Loucy (cell line): ENCODE measurements around the gene PREX1.

Experiments used
- H2AFZ ChIP-seq: fragments of 200-600 bp; sonication (generic); 2 replicates; pipeline ENCODE4 v1.6.0; 2016; ENCODE audit warnings: antibody characterized with exemption, mild to moderate bottlenecking, low read length, moderate library complexity
- H3F3A ChIP-seq: fragments of 200-600 bp; 2 replicates; pipeline ENCODE4 v1.6.0; 2016; ENCODE audit warnings: antibody characterized with exemption, low read depth, mild to moderate bottlenecking
- H3K27me3 ChIP-seq: fragments of 200-600 bp; sonication (generic); 2 replicates; pipeline ENCODE4 v1.6.1; 2014; ENCODE audit warnings: low read length, mild to moderate bottlenecking; ENCODE audit not compliant: insufficient read depth, poor library complexity, severe bottlenecking
- H3K36me3 ChIP-seq: fragments of 200-600 bp; sonication (generic); 2 replicates; pipeline ENCODE4 v1.6.1; 2016; ENCODE audit warnings: low read length; ENCODE audit not compliant: insufficient read depth
- H3K4me1 ChIP-seq: fragments of 200-600 bp; sonication (generic); 2 replicates; pipeline ENCODE4 v1.5.1; 2014; ENCODE audit warnings: low read length, mild to moderate bottlenecking; ENCODE audit not compliant: insufficient read depth, poor library complexity, severe bottlenecking
- H3K4me2 ChIP-seq: fragments of 200-600 bp; sonication (generic); 2 replicates; pipeline ENCODE4 v1.6.0; 2014; ENCODE audit warnings: antibody characterized with exemption, low read length, low read depth, mild to moderate bottlenecking; ENCODE audit not compliant: poor library complexity, severe bottlenecking
- H3K4me3 ChIP-seq: fragments of 200-600 bp; sonication (generic); 2 replicates; pipeline ENCODE4 v1.5.1; 2014; ENCODE audit warnings: low read length, mild to moderate bottlenecking, mixed read lengths; ENCODE audit not compliant: poor library complexity, severe bottlenecking
- H3K79me2 ChIP-seq: fragments of 200-600 bp; sonication (generic); 2 replicates; pipeline ENCODE4 v1.6.1; 2014; ENCODE audit warnings: low read length; ENCODE audit not compliant: insufficient read depth
- H3K9ac ChIP-seq: fragments of 200-600 bp; sonication (generic); 2 replicates; pipeline ENCODE4 v1.6.0; 2014; ENCODE audit warnings: mild to moderate bottlenecking, low read depth, low read length, moderate library complexity; ENCODE audit not compliant: poor library complexity, severe bottlenecking
- H3K9me2 ChIP-seq: fragments of 200-600 bp; sonication (generic); replicated peaks from 2 replicates; pipeline ENCODE4 v1.6.1; 2016; ENCODE audit warnings: low read depth, low read length, mixed read lengths
- H3K9me3 ChIP-seq: fragments of 200-600 bp; sonication (generic); 2 replicates; pipeline ENCODE4 v1.6.1; 2014; ENCODE audit warnings: mild to moderate bottlenecking, antibody characterized with exemption, low read length, low read depth; ENCODE audit not compliant: insufficient read depth
- H4K20me1 ChIP-seq: fragments of 200-600 bp; sonication (generic); 2 replicates; pipeline ENCODE4 v1.6.0; 2014; ENCODE audit warnings: antibody characterized with exemption, low read length, mild to moderate bottlenecking; ENCODE audit not compliant: insufficient read depth, poor library complexity, severe bottlenecking
- EZH2phosphoT487 ChIP-seq: fragments of 200-600 bp; IDR thresholded peaks from 2 replicates; pipeline ENCODE4 v1.6.1; 2018; ENCODE audit warnings: antibody characterized with exemption, mild to moderate bottlenecking, moderate library complexity, borderline replicate concordance
- TF ChIP-seq, protein P1 (sequence below): fragments of 200-600 bp; sonication (generic); conservative IDR thresholded peaks from 2 replicates; pipeline ENCODE4 v1.5.1; 2014; ENCODE audit warnings: mild to moderate bottlenecking, antibody characterized with exemption, low read length

The PREX1 gene

DNA sequence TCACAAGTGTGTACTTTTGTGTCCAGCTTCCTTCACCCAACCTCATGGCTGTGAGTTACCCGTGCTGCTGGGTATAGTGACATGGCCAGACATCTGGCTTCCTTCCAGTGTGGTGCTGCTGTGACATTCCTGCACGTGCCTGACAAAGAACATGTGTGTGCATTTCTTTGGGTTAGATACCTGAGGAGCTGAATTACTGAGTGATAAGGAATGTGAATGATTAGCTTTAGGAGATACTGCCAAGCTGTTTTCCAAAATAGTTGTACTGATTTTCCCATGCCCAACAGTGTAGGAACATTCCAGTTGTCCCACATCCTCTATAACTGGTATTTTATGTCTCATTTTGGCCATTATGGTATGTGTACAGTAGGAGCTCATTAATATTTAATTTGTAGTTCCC lies 132.5 kb downstream of the PREX1 start:
- Histone ChIP-seq H3K9me2 (no peaks in the 10 kb centered on the region), H4K20me1 (no peaks in the 10 kb centered on the region), H3K79me2 (no peaks in the 10 kb centered on the region), H2AFZ (no peak overlapping the region), H3K4me2 (no peak overlapping the region), H3K9me3 (no peaks in the 10 kb centered on the region), H3F3A (no peaks in the 10 kb centered on the region), H3K9ac (no peak overlapping the region), H3K4me3 (no peak overlapping the region), H3K36me3 (peaks cover 56% of the 10 kb centered on the region; the same call in 1 of the 2 replicates), H3K4me1 (no peaks in the 10 kb centered on the region), H3K27me3 (no peaks in the 10 kb centered on the region)
- TF ChIP-seq, protein P1, sequence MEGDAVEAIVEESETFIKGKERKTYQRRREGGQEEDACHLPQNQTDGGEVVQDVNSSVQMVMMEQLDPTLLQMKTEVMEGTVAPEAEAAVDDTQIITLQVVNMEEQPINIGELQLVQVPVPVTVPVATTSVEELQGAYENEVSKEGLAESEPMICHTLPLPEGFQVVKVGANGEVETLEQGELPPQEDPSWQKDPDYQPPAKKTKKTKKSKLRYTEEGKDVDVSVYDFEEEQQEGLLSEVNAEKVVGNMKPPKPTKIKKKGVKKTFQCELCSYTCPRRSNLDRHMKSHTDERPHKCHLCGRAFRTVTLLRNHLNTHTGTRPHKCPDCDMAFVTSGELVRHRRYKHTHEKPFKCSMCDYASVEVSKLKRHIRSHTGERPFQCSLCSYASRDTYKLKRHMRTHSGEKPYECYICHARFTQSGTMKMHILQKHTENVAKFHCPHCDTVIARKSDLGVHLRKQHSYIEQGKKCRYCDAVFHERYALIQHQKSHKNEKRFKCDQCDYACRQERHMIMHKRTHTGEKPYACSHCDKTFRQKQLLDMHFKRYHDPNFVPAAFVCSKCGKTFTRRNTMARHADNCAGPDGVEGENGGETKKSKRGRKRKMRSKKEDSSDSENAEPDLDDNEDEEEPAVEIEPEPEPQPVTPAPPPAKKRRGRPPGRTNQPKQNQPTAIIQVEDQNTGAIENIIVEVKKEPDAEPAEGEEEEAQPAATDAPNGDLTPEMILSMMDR, result no peak
- no peak for TF ChIP-seq EZH2phosphoT487

GRCh38 chr20:48694381-48694865 lies 133.4 kb downstream of the PREX1 start:
- Histone ChIP-seq H3K36me3 (peaks cover 58% of the 10 kb centered on the region; the same call in 1 of the 2 replicates), H3K4me3 (no peak overlapping the region), H3K4me2 (no peak overlapping the region), H3K4me1 (no peaks in the 10 kb centered on the region), H3K9me2 (no peaks in the 10 kb centered on the region), H3K27me3 (no peaks in the 10 kb centered on the region), H2AFZ (no peak overlapping the region), H3F3A (no peaks in the 10 kb centered on the region), H4K20me1 (no peaks in the 10 kb centered on the region), H3K79me2 (no peaks in the 10 kb centered on the region), H3K9me3 (no peaks in the 10 kb centered on the region), H3K9ac (no peak overlapping the region)
- TF ChIP-seq, protein P1, result no peak
- TF ChIP-seq EZH2phosphoT487, result no peak

GRCh38 chr20:48691523-48691922 lies 136.3 kb downstream of the PREX1 start:
- H3K4me3 ChIP-seq, result no peak overlapping the region

More at GRCh38 chr20:48691523-48691922, 136.3 kb downstream of the PREX1 start:
- Histone ChIP-seq H3K9me2 (no peaks in the 10 kb centered on the region), H3K4me1 (no peaks in the 10 kb centered on the region), H3K4me2 (no peak overlapping the region), H3F3A (no peaks in the 10 kb centered on the region), H2AFZ (no peak overlapping the region), H3K79me2 (no peaks in the 10 kb centered on the region), H3K9ac (no peak overlapping the region), H3K36me3 (peaks cover 48% of the 10 kb centered on the region; the same call in 1 of the 2 replicates), H3K27me3 (no peaks in the 10 kb centered on the region), H4K20me1 (no peaks in the 10 kb centered on the region), H3K9me3 (no peaks in the 10 kb centered on the region)
- TF ChIP-seq EZH2phosphoT487, result no peak
- TF ChIP-seq, protein P1, result no peak
